Activated T-cell treated with anti-CD3 and anti-CD28 coated beads, Interleukin-2, amount 50 U/mL, for 72 hours (primary cell): Measurements from ENCODE around the gene ROCK1. TPM values are rescaled to one million over a fixed set of nuclear protein-coding genes. Genes with fewer than 3 reads are reported as not detected.

Source experiments
- ATAC-seq, 2 donors: fragments of 150-1000 bp; cut with Tn5 transposase; replicated peaks in 1 of 2; 2 replicates each; pipeline ENCODE4 v1.10.0; 2021; ENCODE audit warnings: moderate library complexity in 2 of 2, mild to moderate bottlenecking in 1 of 2
- DNase-seq, 2 donors: peaks; one replicate each; pipeline ENCODE4 v3.0.0; 2021 to 2022; ENCODE audit warnings: mixed read lengths in 1 of 2
- H3K27ac Mint-ChIP-seq: one replicate; pipeline ENCODE4 v1.8.0; 2022; ENCODE audit warnings: mild to moderate bottlenecking, moderate library complexity, mixed read lengths
- H3K27me3 Mint-ChIP-seq: one replicate; pipeline ENCODE4 v1.8.0; 2022; ENCODE audit warnings: low read depth, mixed read lengths
- H3K36me3 Mint-ChIP-seq, 2 donors: one replicate each; pipeline ENCODE4 v1.8.0; 2022; ENCODE audit warnings: mixed read lengths in 2 of 2, mild to moderate bottlenecking in 1 of 2; ENCODE audit not compliant: insufficient read depth in 2 of 2
- H3K4me1 Mint-ChIP-seq: one replicate; pipeline ENCODE4 v1.8.0; 2022; ENCODE audit warnings: low read depth, mixed read lengths
- H3K4me3 Mint-ChIP-seq, 2 donors: one replicate each; pipeline ENCODE4 v1.8.0; 2022; ENCODE audit warnings: mild to moderate bottlenecking in 2 of 2, mixed read lengths in 2 of 2, moderate library complexity in 2 of 2
- H3K9me3 Mint-ChIP-seq, 2 donors: one replicate each; pipeline ENCODE4 v1.8.0; 2022; ENCODE audit warnings: mixed read lengths in 2 of 2
- total RNA-seq, 2 donors: library from RNA; stranded (reverse); gene quantifications; one replicate each; pipeline ENCODE4 v1.2.3, GENCODE V29; 2022

The ROCK1 gene
- total RNA-seq, 2 donors from 2014 or later, result 62.5 to 67.5 TPM

- H3K4me1 Mint-ChIP-seq, result no peaks in the 10 kb centered on the region
- no peaks in the 10 kb centered on the region for H3K36me3 Mint-ChIP-seq
- H3K27ac Mint-ChIP-seq, result no peak overlapping the region
- H3K27me3 Mint-ChIP-seq, result no peaks in the 10 kb centered on the region
- no peak overlapping the region for H3K4me3 Mint-ChIP-seq
- no peak for DNase-seq
- H3K9me3 Mint-ChIP-seq, result no peaks in the 10 kb centered on the region
- no peak for ATAC-seq
Observed at GRCh38 chr18:21117409-21118131, 6.0 kb upstream of the ROCK1 start.

GRCh38 chr18:21115519-21116411, 4.2 kb upstream of the ROCK1 start:
- no peak overlapping the region for H3K4me3 Mint-ChIP-seq
- H3K9me3 Mint-ChIP-seq, result no peaks in the 10 kb centered on the region
- DNase-seq, result no peak
- no peak for ATAC-seq
- H3K36me3 Mint-ChIP-seq, result no peaks in the 10 kb centered on the region
- H3K27ac Mint-ChIP-seq, result no peak overlapping the region
- H3K27me3 Mint-ChIP-seq, result no peaks in the 10 kb centered on the region
- no peaks in the 10 kb centered on the region for H3K4me1 Mint-ChIP-seq

GRCh38 chr18:21112543-21113105, 1.0 kb upstream of the ROCK1 start:
- Mint-ChIP-seq H3K36me3 (peaks cover 3 to 4% of the 10 kb centered on the region in 2 donors), H3K27ac (peak overlapping the region; percentile 76), H3K4me3 (no peak overlapping the region), H3K4me1 (no peaks in the 10 kb centered on the region), H3K9me3 (no peaks in the 10 kb centered on the region), H3K27me3 (no peaks in the 10 kb centered on the region)
- ATAC-seq, result no peak
- DNase-seq, result no peak

GRCh38 chr18:21112140-21112473, 494 bp upstream of the ROCK1 start:
- ATAC-seq (peak; percentile 36 to 44), DNase-seq (peak; percentile 61 to 62)
- H3K27me3 Mint-ChIP-seq, result no peaks in the 10 kb centered on the region
- peak overlapping the region; percentile 76 for H3K27ac Mint-ChIP-seq
- H3K4me1 Mint-ChIP-seq, result no peaks in the 10 kb centered on the region
- no peaks in the 10 kb centered on the region for H3K9me3 Mint-ChIP-seq
- no peak overlapping the region for H3K4me3 Mint-ChIP-seq
- H3K36me3 Mint-ChIP-seq, result peaks cover 4 to 6% of the 10 kb centered on the region in 2 donors

- Mint-ChIP-seq H3K36me3 (peaks cover 4 to 7% of the 10 kb centered on the region in 2 donors), H3K27ac (peak overlapping the region; percentile 99), H3K4me1 (no peaks in the 10 kb centered on the region), H3K4me3 (no peak overlapping the region), H3K9me3 (no peaks in the 10 kb centered on the region), H3K27me3 (no peaks in the 10 kb centered on the region)
- ATAC-seq, result peak; percentile 35
- peak; percentile 71 to 73 for DNase-seq
Observed at GRCh38 chr18:21110713-21111345, 784 bp downstream of the ROCK1 start.

GRCh38 chr18:21109936-21110712, 1.5 kb downstream of the ROCK1 start:
- H3K4me1 Mint-ChIP-seq, result no peaks in the 10 kb centered on the region
- DNase-seq (no peak), ATAC-seq (peak in 1 of 2 donors; percentile 10)
- no peaks in the 10 kb centered on the region for H3K27me3 Mint-ChIP-seq
- peaks cover 5 to 7% of the 10 kb centered on the region in 2 donors for H3K36me3 Mint-ChIP-seq
- peak overlapping the region; percentile 99 for H3K27ac Mint-ChIP-seq
- no peak overlapping the region for H3K4me3 Mint-ChIP-seq
- H3K9me3 Mint-ChIP-seq, result no peaks in the 10 kb centered on the region

GRCh38 chr18:21105936-21106335, 5.7 kb downstream of the ROCK1 start:
- Mint-ChIP-seq H3K27ac (peak overlapping the region; percentile 40), H3K4me1 (peaks cover 22% of the 10 kb centered on the region), H3K27me3 (no peaks in the 10 kb centered on the region), H3K9me3 (no peaks in the 10 kb centered on the region), H3K4me3 (peak overlapping the region in 1 of 2 donors; percentile 3), H3K36me3 (peaks cover 5 to 7% of the 10 kb centered on the region in 2 donors)
- no peak for ATAC-seq
- no peak for DNase-seq

GRCh38 chr18:21101172-21101571, 10.4 kb downstream of the ROCK1 start:
- DNase-seq, result no peak
- Mint-ChIP-seq H3K27ac (peak overlapping the region; percentile 3), H3K9me3 (no peaks in the 10 kb centered on the region), H3K4me3 (peak overlapping the region in 1 of 2 donors; percentile 40), H3K27me3 (no peaks in the 10 kb centered on the region), H3K4me1 (peaks cover 66% of the 10 kb centered on the region), H3K36me3 (peaks cover 0 to 1% of the 10 kb centered on the region in 2 donors)
- ATAC-seq, result no peak

- ATAC-seq (no peak), DNase-seq (no peak)
- H3K27ac Mint-ChIP-seq, result peak overlapping the region; percentile 3
- H3K36me3 Mint-ChIP-seq, result peaks cover 0 to under 1% of the 10 kb centered on the region in 2 donors
- peak overlapping the region in 1 of 2 donors; percentile 2 for H3K4me3 Mint-ChIP-seq
- no peaks in the 10 kb centered on the region for H3K27me3 Mint-ChIP-seq
- H3K9me3 Mint-ChIP-seq, result no peaks in the 10 kb centered on the region
- peaks cover 67% of the 10 kb centered on the region for H3K4me1 Mint-ChIP-seq
Observed at GRCh38 chr18:21100678-21101077, 10.9 kb downstream of the ROCK1 start.

- ATAC-seq, result no peak
- Mint-ChIP-seq H3K27ac (no peak overlapping the region), H3K4me1 (peaks cover 72% of the 10 kb centered on the region), H3K9me3 (peaks cover 0 to 3% of the 10 kb centered on the region in 2 donors), H3K36me3 (peaks cover 1 to 3% of the 10 kb centered on the region in 2 donors), H3K27me3 (no peaks in the 10 kb centered on the region), H3K4me3 (no peak overlapping the region)
- no peak for DNase-seq
Observed at GRCh38 chr18:21100146-21100545, 11.5 kb downstream of the ROCK1 start.

GRCh38 chr18:21099442-21099841, 12.2 kb downstream of the ROCK1 start:
- peaks cover 0 to 3% of the 10 kb centered on the region in 2 donors for H3K9me3 Mint-ChIP-seq

GRCh38 chr18:21096760-21097159, 14.9 kb downstream of the ROCK1 start:
- Mint-ChIP-seq H3K36me3 (peaks cover 3 to 5% of the 10 kb centered on the region in 2 donors), H3K9me3 (peaks cover 0 to 3% of the 10 kb centered on the region in 2 donors), H3K4me1 (peaks cover 57% of the 10 kb centered on the region), H3K27me3 (no peaks in the 10 kb centered on the region), H3K27ac (no peak overlapping the region), H3K4me3 (peak overlapping the region in 1 of 2 donors; percentile 1)
- DNase-seq, result no peak
- ATAC-seq, result no peak

More at GRCh38 chr18:21099442-21099841, 12.2 kb downstream of the ROCK1 start:
- H3K36me3 Mint-ChIP-seq, result peaks cover 1 to 5% of the 10 kb centered on the region in 2 donors
- no peak overlapping the region for H3K27ac Mint-ChIP-seq
- H3K4me3 Mint-ChIP-seq, result peak overlapping the region in 1 of 2 donors; percentile 7
- H3K4me1 Mint-ChIP-seq, result peaks cover 72% of the 10 kb centered on the region
- no peak for ATAC-seq
- H3K27me3 Mint-ChIP-seq, result no peaks in the 10 kb centered on the region
- no peak for DNase-seq
